HG02870 (cell line): ENCODE measurements around the gene DOK1.

Experiments used
- ATAC-seq: cut with Tn5 transposase; IDR thresholded peaks from one replicate; pipeline ENCODE4 v1.9.1; 2021; ENCODE audit warnings: mild to moderate bottlenecking, moderate library complexity; ENCODE audit not compliant: unreplicated experiment

DOK1 gene

DNA sequence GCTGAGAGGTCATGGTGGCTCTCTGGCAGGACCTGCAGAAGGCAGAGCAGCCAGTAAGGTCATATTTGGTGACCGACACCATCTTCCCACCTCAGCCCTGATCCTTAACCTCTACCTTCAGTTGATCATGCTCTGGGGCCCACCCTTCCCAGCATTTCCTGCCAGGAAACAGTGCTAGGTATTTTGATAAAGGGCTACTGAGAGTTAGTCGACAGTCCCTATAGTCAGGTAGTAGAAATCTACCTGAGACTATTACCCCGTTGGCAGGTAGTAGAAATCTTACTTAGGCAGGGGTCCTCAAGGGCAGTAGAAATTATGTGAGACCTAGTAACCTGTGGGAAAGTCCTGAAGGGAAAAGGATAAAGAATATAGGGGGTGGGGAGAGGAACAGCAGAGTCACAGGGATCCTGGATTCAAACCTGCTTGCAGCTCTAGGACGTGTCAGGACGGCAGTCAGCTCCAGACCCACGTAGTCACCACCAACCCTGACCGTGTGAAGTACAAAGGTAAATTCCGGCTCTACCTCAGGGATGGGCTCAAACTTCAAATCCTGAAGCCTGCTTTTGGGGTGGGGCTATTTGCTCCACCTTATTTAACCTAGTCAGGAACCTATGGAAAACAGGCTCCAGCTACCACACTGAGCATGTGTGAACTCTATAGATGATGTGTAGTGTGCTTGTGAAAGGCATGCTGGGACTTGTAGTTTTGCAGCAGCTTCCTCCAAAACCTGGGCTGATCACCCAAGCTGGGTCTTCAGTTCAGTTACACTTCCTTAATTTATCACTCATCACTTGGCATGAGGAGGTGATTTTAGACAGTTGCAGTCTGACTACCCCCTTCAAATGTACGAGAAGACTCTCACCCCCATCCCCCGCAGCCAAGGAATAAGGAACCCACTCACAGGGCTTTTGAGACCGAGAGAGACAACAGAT is 28.5 kb upstream of the DOK1 start, which contains the start of gene DQX1:
TSS of gene DQX1 (minus strand) at position 515 of the 932 bp plus-strand sequence. CDS start at position 13, 502 bp downstream.
- no peak for ATAC-seq

DNA sequence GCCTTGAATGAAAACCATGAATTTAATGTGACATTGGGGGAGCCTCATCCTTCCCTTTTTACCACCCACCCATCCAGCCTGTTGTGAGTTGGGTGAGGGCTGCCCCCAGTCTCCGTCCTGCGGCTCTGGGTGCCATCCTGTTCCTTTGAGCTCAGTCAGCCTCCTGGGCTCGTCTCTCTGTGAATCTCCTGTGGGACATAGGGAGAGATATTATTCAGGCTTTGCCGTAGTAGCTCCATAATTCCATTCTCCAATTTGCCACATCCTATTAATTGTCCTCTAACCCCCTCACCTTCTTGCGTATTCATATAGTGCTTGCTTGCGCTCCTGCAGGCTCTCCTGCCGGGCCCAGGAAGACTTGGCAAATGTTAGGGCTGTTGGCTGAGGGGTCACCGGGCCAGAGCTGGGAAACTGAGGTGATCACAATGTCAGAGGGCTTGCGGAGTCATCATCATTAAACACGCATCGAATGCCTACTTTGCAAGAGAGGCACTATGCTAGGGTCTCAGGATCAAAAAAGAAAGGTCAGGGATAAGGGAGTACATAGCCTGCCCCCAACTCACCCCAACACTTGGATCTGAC is 27.8 kb upstream of the DOK1 start:
- no peak for ATAC-seq

DNA sequence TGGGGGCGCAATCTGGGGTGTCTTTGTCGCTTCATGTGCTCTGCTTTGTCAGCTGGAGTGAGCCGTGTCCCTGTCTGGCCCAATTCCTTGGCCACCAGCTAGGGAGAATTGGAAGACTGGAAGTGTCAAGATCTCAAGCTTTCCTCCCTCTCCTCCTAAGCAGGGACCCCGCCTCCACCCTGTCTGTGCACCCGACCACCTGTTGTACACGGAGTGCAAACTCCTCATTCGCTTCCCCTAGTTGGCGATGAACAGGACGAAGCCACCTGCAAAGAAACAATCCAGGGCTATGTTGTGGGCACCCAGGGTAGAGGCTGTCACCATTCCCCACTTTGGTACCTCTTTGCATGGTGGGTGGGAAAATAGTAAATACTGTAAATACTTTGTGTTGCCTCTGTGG is 26.8 kb upstream of the DOK1 start:
- ATAC-seq = no peak

DNA sequence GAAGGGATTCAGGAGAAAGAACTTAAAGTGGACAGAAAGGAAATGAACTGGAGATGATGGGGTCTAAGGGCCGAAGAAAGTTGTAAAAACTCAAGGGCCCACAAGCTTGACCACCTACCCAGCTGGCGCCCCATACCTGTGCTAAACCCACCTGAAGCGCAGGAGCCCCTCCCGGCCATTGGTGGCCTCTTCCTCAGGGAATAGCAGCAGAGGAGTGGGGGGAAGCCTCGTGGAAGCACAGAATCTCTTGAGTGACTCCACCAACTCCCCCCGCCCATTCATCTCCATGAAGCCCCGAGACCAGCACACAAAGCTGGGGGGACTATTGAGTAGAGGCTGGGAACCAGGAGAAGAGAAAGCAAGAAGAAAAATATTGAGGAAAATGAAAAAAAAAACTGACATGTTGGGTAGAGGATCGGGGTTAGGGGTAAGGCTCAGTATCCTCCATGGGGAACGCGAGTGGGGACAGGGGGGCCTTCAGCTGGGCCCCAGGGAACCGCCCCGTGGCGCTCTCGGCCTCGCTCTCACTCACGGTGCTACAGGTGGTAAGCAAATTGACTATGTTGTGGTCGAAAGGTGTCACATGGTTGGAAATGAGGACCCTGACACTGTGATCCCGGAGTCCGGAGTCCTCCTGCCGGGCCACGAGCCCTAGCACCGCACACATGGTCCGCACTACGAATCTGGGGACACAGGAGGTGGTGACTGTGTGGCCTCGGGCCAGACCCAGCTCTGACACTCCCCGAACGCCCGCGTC is 25.7 kb upstream of the DOK1 start:
- peak; percentile 5 for ATAC-seq

DNA sequence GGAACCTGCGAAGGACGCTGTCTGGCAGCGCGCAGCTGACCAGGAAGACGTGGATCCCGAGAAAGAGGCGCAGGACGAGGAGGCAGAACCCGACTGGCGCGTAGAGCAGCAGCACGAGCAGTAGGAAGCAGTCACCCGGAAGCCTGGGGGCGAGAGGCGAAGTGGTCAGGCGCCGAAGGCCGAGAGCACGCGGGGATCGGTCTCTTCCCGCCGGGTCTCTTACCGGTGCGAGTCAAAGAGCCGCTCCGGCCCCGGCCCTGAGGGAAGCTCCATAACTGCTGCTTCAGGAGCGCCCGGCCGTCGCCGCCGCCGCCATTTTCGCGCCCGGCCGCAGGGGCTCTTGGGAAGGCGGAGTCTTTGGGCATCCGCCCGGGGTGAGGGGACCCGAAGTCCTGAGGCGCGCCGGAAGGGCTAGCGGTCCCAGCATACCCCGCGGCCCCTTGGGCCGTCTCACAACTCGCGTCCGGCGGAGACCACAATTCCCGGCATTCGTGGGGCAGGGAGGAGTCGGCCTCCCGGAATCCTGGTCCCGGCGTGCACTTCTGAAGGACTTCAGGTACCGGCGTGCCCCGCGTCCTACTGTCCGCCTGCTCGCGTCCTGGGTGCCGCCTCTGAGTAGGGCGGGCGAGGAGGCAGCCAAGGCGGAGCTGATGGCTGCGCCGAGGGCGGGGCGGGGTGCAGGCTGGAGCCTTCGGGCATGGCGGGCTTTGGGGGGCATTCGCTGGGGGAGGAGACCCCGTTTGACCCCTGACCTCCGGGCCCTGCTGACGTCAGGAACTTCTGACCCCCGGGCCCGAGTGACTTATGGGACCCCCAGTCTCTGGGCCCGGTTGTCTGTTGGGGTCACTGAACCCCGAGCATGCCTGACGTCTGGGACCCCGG is 24.9 kb upstream of the DOK1 start, which contains the start of the genes AUP1 and HTRA2:
TSS of gene AUP1 (minus strand) at position 350 of the 882 bp plus-strand sequence. CDS start at position 273, 77 bp downstream.
TSS of gene HTRA2 (plus strand) at position 577 of the 882 bp plus-strand sequence. CDS start at position 651, 74 bp downstream.
- ATAC-seq = peak; percentile 73

DNA sequence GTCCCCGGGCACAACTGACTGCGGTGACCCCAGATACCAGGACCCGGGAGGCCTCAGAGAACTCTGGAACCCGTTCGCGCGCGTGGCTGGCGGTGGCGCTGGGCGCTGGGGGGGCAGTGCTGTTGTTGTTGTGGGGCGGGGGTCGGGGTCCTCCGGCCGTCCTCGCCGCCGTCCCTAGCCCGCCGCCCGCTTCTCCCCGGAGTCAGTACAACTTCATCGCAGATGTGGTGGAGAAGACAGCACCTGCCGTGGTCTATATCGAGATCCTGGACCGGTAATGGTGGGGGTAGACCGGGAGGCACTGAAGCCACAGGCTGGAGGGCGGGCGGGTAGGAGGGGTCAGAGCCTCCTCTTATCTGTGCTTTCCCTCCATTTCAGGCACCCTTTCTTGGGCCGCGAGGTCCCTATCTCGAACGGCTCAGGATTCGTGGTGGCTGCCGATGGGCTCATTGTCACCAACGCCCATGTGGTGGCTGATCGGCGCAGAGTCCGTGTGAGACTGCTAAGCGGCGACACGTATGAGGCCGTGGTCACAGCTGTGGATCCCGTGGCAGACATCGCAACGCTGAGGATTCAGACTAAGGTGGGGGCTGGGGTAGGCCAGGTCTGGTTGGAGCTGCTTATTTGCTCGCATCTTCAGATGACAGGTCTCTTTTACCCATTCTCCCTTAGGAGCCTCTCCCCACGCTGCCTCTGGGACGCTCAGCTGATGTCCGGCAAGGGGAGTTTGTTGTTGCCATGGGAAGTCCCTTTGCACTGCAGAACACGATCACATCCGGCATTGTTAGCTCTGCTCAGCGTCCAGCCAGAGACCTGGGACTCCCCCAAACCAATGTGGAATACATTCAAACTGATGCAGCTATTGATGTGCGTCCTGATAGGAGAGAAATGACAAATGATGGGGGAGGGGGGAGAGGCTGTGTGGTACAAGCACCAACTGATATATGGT is 24.0 kb upstream of the DOK1 start:
- ATAC-seq = peak; percentile 24

DNA sequence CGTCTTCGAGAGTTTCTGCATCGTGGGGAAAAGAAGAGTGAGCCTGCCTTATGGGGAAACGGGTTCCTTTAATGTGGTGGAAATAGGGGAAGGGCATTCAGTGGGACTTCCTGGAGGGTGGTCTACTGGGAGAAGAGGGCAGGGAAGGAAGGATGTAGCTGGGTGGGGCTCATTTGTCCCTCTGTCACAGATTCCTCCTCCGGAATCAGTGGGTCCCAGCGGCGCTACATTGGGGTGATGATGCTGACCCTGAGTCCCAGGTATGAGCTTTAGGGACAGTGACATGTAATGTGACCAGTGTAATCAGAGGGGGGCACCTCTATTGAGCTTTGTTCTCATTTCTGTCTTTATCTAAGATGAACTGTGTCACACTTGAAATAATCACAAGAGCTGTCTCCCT is 22.9 kb upstream of the DOK1 start:
- no peak for ATAC-seq

DNA sequence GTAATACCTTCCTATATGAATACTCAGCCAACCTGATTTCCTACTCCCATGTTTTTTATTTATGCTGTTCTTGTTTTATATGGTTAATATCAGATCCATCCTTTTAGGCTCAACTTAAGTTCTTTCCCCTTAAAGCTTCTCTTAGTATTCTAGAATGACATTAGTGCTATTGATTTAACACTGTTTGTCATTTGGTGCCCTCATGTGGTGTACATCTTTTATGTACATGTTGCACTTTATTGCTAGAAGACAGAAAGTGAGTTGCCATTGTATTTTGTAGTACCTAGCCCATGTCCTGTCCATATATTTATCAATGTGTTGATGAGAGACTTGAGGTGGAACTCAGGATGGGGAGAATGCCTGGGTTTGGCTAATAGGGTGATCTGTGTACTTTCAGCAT is 22.3 kb upstream of the DOK1 start:
- ATAC-seq = no peak

DNA sequence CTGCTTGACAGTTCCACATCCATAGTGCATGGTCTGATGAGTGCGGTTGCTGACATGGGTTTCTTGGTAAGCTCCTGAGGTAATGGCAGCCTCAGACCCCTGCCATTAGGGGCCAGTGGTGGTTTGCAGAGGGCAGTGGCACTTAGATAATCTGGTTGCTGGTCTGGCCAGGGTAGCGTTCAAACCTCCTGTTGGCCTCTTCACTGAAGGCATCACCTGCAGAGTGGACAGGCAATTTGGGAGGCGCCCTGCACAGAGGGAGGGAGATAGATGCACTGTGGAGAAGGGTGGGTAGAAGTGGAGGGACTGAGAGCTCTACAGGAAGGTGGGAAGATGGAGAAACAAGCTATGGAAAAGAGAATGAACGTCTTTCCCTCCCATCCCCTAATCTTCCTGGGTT is 21.1 kb upstream of the DOK1 start:
- ATAC-seq = no peak

DNA sequence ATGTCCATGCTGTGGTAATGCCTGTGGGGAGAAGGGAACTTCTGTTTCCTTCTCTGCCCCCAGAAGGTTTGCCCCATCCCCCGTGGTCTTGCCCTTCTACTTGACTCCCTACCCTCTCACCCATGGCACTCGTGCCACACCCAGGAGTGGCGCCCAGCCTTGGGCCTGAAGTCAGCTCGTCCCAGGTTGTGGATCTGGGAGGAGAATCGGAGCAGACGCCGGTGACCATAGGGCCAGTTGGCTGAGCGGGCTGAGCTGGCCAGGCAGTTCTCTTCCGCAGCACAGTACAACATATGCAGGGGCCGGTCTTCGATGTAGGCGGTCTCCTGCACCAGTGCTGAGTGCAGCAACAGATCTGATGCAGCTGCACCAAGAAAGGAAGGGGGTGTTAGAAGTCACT is 20.1 kb upstream of the DOK1 start:
- no peak for ATAC-seq

DNA sequence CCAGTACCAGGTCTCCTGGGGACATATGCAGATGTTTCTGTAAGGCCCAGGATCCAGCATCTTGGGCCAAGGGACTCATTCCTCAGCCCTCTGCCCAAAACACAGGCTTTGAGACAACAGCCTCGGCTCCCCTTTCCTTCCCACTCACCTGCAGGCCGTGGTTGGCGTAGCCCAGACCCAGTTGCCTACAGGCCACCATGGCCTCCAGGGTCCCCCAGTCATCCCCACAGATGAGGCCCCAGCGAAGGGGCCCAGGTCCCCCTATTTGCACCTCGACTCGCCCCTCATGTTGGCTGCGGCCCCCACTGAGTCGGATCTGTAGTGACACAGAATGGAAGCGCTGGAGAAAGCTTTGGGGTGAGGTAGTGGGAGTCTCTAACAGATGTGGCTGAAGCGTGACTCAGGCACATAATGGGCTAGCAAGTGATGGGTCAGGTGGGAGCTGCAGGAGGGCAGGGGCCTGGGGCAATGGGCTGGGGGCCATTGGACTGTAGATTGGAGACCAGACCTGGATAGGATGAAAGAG is 19.0 kb upstream of the DOK1 start:
- ATAC-seq = no peak

DNA sequence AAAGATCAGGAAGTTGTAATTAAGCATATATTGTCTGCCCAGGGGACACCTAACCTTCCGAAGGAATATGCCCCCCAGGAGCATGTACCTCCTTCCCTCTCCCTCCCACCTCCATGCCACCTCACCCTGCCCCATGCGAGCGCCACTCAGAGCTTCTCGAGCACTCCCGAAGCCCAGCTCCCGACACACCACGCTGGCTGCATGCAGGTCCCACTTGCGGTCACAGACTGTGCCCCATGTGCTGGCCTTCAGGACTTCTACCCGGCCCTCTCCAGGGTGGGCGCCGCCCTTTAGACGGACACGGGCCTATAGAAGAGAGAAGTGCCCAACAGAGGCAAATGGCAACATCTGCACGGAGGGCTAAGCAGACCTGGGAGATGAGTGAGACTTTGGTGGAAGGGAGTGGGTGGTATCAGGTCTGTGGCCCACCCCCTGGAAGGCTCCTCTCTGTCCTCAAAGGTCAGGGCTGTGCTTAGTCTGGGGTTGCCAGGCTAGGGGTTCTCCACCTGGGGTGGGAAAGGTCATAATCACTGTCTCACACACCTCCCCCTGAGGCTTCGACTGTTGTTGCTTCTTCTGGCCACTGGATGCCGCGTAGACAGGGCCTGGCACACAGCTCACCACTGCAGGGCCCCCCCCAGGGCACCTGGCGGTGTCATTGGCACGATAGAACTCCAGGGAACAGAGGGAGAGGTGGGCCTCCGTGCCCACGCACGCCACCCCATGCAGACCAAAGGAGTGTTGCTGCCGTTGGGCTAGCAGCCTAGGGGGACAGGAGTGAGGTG is 18.2 kb upstream of the DOK1 start:
- no peak for ATAC-seq

DNA sequence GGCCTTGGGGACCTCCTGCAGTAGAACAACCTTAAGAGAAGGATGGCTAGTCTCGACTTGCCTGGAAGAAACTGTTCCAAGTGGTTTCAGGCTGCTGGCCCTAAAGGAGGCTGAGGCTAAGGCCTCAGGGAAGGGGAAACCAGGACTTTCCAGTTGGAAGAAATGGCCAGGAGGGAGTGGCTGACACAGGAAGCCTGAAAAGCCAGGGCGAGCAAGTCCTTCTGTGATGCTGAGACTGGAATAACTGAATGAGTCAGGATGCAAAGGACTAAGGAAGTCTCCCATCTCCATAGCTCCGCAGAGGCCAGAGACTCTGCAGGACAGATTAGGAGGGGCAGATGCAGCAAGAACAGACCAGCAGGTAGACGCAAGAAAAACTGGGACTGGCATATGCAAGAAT is 17.4 kb upstream of the DOK1 start:
- no peak for ATAC-seq

DNA sequence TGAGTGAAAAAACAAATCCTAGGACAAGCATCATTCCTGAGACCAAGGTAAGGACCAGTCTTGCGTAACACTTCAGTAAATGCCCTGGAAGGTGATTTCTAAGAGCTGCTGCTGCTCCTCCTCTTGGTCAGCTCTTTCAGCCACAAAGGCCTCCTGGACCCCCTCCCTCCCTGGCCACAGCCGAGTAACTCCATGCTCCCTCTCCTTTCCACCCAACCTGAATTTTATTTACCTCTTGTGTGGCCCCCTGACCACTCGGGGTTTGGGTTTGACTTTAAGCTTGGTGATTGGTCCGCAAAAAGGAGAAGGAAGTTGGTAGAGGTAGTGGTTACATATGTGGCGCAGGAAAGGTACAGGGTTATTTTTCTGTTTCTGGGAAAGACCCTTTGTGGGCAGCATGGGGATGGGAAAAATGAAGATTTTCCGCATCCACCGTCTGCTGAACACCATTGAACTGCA is 15.6 kb upstream of the DOK1 start:
- ATAC-seq = peak; percentile 53

DNA sequence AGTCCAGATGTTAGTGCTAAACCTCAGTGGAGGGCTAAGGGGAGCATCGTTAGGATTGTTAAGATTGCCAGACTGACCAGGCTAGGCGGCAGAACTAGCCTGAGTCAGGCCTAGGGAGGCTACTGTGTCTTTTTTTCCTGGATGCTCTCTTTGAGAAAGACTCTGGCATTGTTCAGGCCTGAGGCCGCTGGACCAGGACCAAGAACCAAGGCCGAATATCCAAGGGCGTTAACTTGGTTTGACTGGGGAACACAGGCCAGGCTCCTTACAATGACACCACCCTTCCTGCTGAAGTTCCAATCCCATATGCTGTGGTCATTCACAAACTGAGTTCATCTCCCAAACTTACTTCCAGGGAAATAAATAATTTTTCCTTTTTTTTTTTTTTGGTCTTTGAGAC is 14.2 kb upstream of the DOK1 start:
- no peak for ATAC-seq

DNA sequence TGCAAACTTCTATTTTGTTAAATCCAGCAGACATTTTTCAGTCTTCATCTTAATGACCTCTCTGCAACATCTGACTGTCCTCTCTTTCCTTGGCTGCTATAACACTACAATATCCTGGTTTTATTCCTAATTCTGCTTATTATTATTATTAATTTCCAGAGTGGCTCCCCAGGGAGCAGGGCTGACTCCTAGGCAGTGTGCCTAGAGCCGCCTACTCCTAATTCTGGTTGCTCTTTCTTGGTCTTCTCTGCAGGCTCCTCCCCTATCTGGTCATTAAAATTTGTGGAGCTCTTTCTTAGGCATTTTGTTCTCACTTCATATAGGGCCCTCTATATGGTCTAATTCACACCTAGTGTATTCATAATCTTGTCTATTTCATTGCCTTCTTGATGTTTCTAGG is 11.5 kb upstream of the DOK1 start:
- ATAC-seq = no peak

DNA sequence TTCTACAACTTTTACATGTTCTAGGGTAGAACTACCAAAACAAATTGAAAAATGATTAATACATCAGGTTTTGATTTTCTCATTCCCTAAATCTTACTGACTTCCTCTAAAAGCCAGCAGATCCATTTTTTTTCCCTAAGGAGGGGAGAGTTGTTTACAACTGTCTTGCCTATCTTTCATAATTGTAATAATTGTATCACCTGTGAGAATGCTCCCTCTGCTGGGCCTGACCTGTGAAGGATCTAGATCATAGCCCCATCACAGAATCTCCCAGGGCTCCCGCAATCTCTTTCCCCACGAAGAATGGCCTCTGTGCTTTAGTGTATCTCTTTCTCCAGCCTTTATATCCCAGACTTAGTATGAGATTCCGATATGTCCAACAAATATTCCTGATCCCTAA is 9.9 kb upstream of the DOK1 start:
- no peak for ATAC-seq

DNA sequence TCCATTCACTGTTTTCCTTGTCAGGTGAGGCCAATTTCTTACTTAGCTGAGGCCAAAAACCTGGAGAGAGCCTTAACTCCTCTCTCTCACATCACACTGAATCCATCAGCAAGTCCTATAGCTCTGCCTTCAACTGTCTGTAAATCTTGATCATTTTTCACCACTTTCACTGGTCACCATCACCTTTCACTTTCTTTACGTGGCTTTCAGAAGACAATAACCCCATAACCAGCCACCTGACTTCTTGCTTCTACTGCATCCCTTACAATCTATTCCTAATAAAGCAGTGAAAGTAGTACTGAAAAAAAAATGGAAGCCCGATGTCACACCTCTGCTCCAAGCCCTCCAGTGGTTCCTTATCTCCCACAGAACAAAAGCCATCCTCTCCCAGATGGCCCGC is 8.5 kb upstream of the DOK1 start:
- no peak for ATAC-seq
